ENCODE measurements around the gene NR4A1.
A peak's percentile ranks its signal among the peaks of the same experiment; 100 is the strongest.
"Not testable (repeated sequence)": the region's sequence is repeated elsewhere in the genome, so short reads cannot be mapped to it uniquely, and the experiment has no call there.

NR4A1 gene

DNA sequence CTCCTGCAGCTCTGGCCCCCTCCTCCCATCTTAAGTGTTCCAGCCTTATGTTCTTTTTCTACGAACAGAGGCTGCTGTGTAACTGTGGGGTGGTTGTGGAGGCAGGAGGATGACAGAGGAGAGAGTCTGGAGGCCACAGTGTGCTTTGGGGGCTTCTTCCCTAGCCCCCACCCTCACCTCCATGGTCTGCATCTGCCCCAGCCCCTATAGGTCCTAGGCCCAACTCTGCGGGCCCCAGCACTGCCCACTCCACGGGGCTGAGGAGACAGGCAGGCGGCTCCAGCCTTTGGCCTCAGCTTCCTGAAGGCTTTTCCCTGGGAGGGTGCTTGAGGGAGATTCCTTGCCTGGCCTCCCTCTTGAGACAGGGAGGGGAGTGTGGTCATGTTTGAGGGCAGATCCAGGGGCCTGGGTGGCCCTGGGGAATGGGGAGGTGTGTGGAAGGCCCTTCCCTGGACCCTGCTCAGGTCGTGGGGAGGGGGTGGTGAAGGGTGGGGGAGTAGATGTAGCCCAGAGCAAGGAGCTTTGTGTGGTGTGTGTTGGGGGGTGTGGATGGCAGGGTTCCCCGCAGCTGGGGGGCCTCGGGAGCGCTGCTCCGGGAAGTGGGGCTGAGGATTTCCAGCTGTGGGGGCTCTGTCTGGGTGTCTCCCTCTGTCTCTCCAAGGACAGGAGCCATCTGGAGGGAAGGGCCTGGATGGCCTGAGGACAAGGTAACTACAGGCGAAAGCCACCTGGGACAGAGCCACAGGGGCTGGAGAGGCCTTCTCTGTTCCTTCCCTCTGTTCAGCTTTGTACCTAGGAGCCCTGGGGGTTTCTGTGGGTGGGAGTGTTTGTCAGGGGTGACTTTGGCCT is 29.4 kb downstream of the NR4A1 start:
- no peak for DNase-seq

DNA sequence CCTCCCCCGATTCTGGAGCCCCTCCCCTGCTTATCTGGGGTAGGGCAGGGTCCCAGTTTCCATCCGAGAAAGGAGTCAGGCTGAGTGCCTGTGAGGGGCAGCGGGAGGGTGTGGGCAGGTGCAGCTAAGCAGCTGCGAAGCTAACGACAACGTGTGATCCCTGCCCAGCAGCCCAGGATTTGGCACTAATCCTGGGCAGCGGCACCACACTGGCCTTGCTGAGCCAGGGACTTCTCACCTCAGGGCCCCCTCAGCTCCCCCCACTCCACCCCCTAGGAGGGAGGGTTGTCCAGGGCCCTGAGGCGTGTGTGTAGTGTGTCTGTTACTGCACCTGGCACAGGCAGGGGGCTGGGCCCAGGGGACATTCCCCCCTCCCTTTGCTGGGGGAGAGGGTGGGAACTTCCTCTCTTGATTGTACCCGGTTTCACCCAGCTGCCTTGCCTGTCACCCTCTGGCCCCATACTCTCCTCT is 30.1 kb downstream of the NR4A1 start:
- no peak for DNase-seq

DNA sequence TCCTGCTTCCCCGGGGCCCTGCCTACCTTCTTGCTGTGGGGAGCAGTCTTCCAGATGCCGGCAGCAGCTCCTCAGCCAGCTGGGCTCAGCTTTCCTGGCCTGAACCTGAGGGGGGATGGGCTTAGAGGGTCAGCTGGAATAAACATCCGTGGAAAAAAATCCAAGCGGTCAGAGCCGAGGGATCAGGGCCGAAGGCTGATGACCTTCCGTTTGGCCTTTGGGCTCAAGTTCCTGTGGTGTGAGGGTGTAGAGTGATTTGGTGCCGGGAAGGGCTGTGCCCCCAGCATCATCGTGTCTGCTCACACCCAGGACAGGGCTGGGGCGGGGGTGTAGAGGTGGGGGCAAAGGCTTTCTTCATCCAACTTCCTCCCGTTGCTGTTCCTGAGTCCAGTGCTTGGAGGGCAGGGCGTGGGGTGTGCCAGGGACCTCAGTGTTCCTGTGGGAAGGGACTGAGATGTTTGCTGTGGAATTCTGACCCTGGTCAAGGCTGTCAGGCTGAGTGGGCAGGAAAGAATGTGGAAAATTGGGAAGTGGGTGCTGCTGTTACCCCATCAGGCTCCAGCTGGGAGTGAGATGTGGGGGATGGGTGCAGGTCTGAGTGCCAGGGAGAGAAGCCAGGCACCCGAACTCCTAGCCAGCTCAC is 30.9 kb downstream of the NR4A1 start:
- no peak for DNase-seq

DNA sequence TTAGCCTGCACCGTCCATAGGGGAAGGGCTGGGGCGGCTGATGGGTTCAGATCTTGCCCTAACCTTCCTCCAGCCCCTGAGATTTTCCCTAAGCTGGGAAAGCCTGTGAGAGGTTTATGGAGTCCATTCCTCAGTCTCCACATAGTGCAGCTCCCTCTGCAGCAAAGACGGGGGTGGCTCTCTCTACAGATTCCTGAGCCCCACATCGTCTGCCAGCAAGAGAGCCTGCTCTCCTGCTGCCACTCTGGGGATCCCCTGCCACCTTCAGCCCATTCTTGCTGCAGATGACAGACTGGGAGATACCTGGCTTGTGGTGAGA is 31.4 kb downstream of the NR4A1 start:
- no peak for DNase-seq

DNA sequence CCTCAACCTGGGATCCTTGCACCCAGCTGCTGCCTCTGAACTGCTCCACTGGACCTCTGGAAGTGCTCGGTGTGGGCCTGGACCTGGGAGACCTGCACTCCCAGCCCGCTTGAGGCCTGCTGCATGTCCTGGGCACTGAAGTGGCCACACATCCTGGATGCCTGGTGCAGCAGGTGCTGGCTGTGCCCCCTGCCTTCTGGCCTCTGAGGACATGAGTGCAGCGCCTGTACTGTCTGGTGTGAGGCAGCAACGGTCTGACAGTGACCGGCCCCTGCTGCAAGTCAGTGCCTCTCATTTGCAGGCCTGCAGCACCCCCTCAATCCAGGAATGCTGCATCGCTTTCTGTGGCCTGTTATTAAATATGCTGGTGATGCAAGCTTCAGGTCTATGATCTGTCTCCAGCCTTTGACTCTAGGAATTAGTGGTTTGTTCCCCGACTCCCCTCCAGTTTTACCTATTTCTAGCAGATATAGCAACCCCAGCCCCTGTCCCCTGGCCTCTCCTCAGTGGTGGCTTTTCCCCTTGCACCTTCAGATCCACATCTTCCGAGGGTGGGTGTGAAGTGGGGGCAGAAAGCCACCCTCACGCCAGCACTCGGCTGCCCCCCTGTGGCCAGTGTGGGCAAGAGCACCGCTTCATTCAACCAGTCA is 31.9 kb downstream of the NR4A1 start:
- peak; percentile 64 to 65 for DNase-seq

DNA sequence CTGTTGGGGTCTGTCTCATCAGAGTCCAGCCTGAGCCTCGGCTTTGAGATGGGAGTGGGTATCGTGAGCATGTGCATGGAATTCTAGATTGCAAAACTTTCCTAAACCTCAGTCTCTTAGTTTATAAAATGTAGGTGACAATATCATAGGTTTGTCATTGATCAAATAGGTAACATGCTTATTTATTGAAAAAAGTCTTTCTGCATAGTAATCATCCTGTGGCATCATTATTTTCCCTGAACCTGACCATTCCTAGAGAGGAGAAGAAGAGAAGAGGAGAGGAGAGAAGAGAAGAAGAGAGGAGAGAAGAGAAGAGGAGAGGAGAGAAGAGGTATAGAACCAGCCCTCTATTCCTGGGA is 32.4 kb downstream of the NR4A1 start:
- DNase-seq = no peak

DNA sequence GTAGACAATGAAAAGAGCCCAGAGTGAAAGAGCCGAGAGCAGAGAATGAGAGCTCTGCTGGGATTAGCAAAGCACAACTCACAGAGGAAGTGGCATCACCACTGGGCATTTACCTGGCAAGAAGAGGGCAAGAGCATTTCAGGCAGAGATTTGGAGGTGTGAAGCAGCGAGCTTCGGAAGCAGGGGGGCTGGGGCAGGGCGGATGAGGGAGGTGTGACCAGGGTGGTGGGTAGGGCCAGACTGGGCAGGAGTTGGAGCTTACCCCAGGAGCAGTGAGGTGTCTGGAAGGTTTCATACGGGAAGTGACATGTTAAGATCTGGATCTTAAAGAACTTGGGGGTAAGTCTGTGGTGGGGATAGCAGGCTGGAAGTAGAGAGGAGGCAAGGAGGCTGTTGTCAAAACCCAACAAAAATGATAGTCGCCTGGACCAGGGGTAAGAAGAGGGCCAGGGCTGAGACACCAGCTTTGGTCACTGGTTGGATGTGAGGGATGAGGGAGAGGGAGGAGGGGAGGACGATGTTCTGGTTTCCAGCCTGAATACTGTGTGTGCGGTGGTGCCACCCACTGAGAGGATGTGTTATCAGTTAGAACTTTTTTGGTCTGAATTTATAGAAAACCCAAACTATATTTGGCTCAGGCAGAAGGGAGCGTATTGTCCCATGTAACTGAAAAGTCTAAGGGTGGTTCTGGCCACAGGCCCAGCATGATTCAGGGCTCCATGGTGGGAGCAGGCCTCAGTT is 33.4 kb downstream of the NR4A1 start:
- no peak for DNase-seq

DNA sequence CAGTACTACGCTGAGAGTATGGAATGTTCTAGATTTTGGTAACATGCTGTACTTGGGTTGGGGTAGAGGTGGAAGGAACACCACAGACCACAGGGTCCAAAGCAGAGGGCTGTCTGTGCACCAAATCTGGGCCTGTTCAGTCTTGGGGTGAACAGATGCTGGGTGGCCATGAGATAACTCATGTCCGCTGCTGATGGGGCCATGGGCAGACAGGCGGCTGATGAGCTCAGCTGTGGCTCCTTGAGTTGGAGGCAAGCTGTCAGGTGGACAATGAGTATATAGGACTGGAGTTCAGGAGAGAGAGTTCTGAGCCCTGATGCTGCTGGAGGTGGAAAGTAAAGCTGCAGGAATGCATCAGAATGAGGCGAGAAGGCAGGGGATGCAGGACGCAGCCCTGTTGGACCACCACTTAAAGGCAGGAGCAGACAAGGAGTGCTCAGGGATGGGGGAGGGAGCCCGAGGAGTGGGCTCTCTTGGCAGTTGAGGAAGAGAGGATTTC is 34.5 kb downstream of the NR4A1 start:
- no peak for DNase-seq

DNA sequence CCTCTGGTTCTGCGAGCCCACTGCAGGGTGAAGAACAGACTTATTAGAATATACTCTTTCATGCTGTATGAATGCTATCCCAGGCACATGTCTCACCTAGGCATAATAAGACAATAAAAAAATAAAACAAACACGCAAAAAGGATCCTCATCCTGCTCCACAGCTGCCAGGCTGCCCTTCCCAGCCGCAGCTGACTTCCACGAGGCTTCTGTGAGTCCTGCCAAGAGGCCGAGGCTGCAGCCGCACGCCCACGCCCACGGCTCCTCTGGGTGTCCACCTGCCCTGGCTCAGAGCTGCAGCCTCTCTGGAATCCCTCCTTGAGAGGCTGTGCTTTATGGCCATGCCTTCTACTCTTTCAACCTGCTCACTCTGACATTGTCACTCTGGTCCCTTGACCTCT is 35.1 kb downstream of the NR4A1 start:
- no peak for DNase-seq

DNA sequence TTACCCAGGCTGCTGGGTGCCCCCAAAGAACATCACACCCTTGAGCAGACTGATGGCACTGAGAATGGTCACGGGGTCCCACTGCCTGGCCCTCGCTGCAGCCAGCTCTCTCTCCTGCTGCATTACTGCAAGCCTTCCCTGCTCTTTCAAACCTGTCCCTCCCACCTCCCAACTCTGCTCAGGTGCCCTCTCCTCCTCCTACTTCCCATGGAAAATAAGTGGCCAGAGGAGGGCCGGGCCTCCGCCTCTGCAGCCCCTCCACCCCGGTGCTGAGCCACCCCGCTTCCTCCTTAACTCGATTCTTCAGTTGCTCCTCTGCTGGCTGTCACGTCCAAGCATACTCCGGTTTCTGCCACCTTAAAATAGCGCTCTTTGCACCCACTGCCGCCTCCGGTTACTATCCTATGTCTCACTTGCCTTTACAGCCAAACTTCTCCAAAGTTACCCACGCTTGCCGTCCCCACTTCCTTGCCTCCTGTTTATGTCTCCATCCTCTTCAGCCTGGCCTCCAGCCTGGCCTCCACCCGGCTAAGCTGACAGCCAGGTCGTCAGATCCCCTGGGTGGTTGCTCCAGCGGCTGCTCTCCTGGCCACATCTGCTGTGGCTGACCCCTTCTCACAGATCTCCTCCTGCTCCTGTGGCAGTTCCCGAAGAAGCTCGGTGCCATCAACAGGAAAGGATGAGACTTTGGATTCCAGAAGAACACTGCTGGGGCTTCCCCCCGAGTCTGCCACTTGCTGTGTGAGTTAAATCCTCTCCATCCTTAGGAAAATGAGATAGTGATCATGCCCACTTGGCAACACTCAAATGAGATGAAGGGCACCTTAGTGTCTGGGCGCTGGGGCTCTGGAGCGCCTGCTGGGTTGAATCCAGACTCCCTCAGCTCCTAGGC is 35.9 kb downstream of the NR4A1 start:
- DNase-seq = no peak

DNA sequence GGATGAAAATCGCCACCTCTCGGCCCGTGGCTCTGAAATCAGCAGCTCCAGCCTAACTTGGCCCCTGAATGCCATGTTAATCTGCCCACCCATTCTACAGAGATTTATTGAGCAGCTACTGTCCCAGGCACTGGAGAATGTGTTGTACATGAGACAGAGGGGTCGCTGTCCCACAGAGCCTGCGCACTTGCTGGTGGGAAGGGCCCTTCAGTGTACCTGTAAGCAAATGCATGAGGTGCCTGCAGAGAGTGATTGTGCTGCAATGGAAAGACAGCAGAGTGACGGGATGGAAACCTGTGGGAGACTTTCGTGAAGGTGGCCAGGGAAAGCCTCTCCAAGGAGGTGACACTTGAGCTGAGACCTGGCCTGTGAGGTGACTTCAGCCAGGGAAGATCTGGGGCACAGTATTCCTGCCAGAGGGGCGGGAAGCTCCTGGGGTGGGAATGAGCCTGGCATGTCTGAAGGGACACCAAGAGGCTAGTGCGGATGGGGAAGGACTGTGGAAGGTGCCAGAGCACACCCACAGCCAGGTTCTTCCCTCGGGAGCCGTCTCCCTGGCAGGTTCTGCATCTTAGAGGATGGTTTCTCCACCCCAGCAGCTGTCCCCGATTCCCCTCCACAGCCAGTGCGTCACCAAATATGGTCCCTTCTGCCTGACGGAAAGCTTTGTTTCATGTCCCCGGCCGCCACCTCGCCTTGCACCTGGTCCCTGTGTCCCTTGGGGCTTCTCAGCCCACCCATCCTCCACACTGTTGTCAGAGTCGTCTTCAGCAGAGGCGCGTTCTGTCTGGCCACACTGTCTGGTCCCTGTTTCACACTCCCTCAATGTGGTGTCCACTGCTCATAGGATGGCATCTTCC is 36.9 kb downstream of the NR4A1 start:
- no peak for DNase-seq

DNA sequence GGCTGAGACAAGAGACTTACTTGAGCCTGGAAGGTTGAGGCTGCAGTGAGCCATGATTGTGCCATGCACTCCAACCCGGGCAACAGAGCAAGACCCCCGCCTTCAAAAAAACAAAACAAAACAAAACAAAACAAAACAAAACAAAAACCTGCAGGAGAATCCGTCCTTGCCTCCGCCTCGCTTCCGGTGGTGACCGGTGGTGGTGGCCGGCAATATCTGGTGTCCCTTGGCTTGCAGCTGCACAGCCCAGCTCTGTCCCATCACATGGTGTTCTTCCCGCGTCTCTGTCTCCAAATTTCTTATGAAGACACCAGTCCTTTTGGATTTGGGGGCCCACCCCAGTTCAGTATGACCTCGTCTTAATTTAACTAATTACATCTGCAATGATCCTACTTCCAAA is 38.2 kb downstream of the NR4A1 start:
- DNase-seq = no peak

DNA sequence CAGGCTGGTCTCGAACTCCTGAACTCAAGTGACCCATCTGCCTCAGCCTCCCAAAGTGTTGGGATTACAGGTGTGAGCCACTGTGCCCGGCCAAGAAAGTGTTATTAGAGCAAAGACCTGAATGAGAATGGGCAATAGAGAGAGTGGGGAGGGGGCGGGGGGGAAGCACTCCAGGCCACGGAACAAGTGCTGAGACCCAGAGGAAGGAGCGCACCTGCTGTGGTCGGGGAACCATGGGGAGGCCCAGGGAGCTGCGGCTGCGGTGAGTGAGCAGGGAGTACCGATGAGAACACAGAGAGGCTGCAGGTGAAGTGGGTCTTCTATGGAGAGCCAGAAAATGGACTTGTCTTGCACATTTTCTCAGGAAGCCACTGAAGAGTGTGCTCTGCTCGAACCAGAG is 39.0 kb downstream of the NR4A1 start:
- DNase-seq = no peak

DNA sequence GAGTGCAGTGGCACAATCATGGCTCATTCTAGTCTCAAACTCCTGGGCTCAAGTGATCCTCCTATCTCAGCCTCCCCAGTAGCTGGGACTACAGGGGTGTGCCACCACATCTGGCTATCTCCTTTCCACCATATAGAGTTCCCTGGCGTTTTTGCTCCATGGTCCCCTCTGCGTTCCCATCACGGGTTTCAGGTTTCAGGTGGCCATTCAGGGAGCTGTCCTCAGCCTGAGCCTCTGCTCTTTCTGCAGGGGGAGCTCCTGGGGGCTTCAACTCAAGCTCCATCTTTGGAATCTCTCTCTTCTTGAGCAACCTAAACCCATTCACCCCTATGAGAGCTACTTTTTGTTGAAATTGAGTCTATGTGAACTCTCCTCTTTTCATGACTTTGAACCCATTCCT is 39.8 kb downstream of the NR4A1 start:
- no peak for DNase-seq

DNA sequence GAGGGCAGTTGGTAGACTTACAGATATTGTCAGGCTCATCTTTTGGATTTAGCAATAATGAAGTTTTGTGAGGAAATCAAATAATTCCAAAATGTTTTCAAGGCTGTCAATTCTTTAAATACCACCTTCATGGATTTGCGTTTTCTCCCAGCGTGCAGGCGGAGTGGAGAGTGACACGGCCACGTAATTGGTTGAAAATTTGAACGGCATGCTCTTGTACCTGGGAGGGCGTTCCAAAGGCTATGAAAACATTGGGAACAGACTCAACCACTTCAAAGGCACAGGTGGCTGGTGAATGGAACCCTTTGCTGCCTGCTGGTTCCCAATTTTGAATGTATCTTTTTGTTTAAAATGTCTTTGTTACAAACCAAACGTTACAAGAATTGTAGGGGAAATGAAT is 40.6 kb downstream of the NR4A1 start:
- DNase-seq = no peak

DNA sequence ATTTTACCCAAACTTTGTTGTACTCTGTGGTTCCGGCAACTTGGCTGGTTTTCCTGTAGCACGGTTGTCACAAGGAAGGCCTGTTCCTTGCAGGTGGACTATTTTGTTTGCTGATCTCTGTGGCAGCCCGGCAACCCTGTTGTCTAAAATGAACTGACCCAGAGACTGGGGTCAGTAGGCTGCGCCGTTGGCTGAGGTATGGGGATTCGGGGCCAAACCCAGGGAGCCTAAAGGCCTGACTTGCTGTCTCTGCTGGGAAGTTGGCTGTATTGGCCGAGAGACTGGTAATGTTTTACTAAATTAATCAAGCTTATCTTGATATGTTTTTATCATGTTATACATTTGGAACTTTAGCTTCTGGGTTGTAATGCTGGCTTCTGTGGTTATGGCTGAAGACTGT is 42.1 kb downstream of the NR4A1 start:
- DNase-seq = no peak

DNA sequence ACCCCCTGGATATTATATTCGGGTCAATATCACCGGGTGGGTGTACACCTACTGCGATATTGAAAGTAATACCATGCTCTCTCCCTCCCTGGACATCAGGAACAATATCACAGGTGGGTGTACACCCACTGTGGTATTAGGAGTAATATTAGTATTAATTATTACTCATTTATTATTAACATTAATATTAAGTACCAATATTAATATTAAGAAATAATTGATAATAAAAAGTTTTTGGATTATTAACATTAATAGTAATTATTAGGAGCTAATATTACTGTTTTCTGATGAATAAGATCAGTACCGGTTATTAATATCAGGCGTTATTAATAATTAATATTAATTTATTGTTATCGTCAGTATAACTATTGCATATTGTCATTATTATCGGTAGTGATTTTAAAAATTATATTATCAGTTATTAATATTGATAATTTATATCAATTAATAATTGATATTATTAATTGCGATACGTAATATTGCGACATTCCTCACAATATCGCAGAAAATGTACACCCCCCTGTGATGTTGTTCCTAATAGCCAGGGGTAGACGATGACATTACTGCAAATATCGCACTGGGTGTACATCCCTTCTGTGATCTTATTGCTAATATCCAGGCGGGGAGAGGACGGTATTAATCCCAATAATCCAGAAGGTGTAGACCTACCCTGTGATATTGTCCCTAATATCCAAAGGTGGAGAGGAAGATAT is 45.2 kb downstream of the NR4A1 start:
- DNase-seq = no peak

DNA sequence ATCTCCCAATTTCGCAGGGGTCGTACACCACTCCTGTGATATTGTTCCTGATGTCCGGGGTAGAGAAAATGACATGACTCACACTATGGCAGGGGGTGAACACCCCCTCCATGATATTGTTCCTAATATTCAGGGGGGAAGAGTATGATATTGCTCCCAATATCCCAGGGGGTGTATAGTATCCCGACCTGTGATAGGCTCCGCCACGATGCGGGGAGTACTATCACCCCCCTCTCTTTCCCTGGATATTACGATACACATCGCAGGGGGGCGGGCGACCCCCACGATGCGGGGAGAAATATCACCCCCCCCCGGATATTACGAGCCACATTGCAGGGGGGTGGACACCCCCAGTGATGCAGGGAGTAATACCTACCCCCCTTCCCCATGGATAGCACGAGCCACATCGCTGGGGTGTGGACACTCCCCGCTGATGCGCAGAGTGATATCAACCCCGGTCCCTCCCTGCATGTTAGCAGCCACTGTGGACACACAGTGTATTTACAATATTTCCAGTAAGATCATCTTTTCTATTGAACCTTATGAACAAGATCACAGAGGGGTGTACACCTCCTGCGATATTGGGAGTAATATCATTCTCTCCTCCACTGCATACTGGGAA is 45.9 kb downstream of the NR4A1 start:
- DNase-seq = no peak

DNA sequence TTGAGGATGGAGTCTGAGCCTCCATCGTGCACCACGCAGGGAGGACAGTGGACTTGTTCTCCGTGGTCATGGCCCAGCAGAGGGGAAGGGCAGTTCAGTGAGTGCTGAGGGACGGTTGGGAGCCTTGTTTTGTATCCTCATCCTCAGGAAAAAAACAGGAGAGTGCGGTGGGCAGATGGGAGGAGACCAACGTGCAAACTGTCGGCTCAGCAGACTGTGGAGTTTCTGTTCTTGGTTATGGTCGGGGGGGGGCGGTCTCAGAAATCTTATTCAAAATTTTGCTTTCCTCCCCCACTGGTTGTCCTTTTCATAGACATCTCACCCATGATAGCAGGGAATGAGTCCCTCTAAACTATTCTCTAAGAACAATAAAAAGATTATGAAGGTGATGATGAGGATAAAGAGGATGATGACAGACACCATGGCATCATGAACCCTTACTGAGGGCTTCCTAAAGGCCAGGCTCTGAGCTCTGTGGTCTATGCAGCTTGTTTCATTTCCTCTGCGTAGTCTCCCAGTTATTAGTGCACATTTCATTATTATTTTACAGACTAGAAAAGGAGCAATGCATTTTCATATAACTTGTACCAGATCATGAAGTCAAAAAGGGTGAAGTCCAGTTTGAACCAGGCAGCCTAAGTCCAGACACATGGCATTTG is 53.3 kb downstream of the NR4A1 start:
- DNase-seq = not testable (repeated sequence)

Data from stimulated activated CD4-positive, alpha-beta T cell treated with anti-CD3 and anti-CD28 coated beads, Interleukin-4, amount 100 ng/mL, for 4 hours (primary cell).